HS-5 (cell line): ENCODE results near the gene SIPA1L3.

Experiments
- DNase-seq: peaks from one replicate; pipeline ENCODE4 v3.0.0-alpha.2; 2012; ENCODE audit warnings: low read depth

The SIPA1L3 gene

DNA sequence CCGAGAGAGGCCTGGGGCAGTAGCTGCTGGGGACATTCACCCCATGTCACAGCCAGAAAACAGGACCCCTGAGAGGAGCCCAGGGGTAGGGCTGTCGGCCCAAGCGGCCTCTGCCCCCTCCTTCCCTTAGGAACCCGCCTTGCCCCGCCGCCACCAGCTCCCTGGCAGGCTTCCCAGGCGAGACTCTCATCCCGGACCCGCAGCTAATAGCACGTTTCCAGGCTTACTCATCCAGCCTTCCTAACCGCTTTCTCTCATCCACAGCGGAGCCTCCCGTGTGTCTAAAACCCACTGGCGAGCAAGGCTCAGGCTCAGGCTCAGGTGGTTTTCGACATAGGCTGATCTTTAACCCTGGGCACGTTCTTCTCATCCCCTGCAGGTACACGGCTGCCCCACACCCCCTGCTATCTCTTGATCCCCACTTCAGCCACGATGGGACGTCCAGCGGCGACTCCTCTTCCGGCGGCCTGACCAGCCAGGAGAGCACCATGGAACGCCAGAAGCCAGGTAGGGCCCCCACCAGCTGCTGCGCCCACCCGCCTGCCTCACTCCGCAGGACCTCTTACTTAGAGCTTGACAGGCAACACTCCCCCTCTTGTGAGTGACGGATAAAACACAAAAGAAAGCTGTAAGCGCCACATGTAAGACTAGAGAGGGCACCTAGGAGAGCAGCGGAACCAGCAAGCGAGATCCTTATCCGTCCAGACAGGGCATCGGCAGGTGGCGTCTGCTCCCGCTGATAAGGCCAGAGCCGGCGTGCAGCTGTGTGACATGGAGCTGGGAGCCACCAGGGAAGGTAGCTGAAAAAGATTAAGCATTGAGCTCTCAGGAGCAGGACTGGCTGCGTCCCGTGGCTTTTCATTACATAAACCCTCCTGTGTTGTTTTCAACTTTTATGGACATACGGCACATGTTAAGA, 245.7 kb downstream of the SIPA1L3 start:
- DNase-seq: no peak

DNA sequence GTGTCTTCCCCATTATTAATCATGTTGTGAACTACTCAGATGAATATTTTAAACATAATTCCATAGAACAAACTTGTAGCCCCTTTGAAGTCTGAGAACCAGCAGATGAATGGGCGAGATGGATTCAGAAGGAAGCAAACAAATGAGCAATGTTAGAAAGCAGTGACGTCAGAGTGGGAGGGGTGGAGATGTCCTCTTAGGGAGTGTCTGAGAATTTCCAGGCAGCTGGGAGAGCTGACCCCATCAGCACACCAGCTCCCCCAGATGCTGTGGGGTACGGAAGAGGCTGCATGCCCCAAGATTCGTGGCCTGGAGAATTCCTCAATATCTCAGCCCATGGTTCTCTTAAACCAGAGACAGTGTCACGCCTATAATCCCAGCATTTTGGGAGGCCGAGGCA, 248.4 kb downstream of the SIPA1L3 start:
- no peak for DNase-seq

DNA sequence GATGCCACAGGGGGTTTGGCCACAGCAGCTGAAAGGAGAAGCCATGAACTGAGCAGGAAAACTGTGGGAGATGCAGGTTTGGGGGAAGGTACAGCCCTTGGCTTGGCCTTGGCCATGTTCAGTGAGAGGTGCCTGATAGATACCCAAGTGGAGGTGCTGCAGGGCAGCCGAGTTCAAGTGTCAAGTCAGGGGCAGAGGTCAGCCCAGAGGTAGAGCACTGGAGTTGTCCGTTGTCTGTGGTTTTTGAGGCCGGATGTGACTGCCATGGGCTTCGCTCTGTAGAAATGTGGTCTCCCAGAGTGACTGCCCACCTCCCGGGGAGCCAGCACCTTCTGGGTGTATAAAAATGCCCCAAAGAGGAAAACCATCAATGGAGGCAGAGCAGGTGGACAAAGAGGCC, 251.7 kb downstream of the SIPA1L3 start:
- DNase-seq: no peak

DNA sequence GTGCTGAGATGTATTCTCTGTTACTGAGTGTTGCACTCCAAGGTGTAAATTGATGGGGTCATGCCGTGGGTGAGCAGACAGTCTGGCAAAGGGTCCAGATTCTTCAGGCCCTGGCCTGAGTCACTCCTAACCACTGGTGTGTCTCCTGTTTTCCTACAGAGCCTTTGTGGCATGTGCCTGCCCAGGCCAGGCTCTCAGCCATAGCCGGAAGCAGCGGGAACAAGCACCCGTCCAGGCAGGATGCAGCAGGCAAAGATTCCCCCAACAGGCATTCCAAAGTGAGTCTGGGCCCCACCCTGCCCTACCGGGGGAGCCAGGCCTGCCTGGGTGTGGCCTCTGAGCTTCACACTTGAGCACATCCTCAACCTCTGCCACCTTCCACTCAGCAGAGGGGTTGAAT, 255.1 kb downstream of the SIPA1L3 start:
- DNase-seq: no peak

DNA sequence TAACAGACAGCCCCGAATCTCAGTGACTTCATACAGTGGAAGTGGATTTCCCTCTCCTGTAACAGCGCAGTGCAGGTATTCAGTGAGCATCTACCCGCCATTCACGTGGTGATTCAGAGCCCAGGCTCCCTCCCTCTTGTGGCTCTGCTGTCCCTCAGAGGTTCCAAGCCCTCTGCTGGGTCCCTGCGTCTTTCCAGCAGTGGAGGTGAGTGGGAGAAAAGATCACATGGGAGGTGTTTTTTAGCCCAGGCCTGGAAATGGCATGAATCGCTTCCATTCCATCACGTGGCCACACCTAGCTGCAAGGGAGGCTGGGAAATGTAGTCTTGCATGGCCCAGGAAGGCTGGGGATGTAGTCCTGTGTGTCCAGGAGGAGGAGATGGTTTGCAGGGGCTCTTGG, 255.6 kb downstream of the SIPA1L3 start:
- DNase-seq: no peak

DNA sequence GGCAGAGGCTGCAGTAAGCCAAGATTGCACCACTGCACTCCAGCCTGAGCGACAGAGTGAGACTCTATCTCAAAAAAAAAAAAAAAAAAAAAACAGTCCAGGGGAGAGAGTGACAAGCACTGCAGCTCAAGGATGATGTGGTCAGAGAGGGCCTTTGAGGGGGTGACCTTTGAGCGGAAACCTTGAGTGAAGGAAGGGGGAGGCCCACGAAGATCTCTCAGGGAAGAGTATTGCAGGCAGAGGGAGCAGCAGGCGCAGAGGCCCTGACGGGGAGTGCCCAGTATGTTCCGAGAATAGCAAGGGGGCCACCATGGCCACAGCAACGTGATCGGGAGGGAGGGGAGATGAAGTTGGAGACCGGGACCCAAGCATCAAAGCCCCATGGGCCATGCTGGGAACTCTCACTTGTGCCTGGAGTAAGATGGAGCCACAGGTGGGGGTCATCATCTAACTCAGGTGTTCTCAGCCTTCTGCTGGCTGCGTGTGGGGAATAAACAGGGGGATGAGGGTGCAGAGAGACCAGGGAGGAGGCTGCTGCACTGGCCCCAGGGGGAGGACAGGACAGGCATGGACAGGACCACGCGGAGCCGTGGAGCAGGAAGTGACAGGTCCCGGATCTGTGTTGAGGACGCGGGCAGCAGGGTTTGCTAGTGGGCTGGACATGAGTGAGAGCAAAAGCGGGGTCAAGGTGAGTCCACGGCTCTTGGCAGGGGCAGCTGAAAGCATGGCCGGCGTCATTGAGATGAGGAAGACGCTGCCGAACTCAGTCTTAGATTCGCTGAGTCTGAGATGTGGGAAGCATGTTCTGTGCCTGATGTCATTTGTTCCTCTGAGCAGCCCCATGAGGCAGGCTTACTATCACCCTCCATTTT, 256.6 kb downstream of the SIPA1L3 start:
- DNase-seq: no peak

DNA sequence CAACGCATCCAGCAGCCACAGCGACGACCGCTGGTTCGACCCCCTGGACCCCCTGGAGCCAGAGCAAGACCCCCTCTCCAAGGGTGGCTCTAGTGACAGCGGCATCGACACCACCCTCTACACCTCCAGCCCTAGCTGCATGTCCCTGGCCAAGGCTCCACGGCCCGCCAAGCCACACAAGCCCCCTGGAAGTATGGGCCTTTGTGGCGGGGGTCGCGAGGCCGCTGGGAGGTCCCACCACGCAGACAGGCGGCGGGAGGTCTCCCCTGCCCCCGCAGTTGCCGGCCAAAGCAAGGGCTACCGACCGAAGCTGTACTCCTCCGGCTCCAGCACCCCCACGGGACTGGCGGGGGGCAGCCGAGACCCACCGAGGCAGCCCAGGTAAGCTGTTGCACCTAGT, 257.5 kb downstream of the SIPA1L3 start:
- DNase-seq: no peak

DNA sequence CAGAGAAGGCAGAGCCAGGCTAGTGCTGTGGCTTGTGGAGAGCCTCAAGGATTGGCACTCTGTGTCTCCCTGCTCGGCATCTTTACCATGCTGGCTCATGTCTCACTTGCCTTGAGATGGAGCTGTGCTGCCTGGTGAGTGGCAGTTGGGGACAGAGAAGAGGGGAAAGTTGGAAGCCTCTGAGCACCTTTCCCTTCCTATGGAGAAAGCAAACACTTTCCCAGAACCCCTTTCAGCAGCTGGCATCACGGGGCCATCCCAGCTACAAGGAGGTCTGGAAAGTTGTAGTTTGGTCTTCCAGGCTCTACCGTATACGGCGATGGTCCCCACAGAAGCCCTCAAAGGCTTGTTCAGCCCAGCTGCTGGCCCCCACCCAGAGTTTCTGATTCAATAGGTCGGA, 258.3 kb downstream of the SIPA1L3 start:
- DNase-seq: no peak

DNA sequence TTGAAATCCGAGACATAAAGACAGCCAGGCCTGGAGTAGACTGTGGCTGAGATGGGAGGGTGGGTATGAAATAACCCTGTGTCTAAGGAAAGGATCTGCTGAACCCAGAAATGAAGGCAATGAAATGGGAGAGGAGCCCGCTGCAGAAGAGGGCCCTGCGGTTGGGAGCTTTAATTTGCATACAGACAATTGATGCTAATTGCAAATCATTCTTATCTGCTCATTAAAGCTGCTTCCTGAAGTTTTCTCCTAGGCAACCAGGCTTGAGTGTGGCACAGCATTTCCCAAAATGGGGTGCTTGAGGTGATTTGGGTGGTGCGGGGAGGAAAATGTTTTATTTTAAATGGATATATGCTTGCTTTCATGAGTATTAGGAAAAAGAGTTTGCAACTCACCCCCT, 261.6 kb downstream of the SIPA1L3 start:
- no peak for DNase-seq

DNA sequence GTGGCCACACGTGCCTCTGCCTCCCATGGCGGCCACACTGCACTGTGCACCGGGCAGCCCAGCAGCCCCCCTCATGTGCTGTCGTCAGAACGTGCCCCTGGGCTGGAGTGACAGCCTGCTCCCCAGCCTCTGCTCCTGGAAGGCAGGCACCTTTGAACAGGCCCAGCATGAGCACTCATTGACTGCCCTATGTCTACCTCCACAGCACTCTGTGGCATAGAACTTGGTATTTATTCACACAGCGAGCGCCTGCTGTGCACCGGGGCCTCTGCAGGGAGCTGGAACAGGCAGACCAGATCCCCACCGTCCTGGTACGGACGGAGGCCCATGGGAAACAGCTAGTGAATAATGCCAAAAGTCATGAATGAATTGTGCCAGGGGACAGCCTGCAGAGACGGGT, 263.3 kb downstream of the SIPA1L3 start:
- DNase-seq: no peak

DNA sequence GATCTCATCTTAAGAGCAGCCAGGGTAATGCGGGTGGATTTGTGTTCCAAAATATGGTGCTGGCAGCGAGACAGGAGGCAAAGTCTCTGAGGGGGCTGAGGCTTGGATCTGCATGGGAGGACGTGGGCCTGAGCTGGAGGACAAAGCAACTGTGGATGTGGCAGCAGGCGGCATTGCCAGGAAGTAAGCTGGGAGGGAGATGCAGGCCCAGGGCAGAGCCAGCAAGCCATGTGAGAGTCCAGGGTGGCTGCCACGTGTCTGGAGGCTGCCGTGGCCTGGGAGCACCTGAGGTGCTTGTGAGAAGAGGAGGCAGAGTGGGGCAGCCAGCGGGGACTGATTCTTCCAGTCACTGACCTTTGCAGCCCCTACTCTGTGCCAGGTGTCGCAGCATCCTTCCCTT, 265.0 kb downstream of the SIPA1L3 start:
- DNase-seq: no peak

DNA sequence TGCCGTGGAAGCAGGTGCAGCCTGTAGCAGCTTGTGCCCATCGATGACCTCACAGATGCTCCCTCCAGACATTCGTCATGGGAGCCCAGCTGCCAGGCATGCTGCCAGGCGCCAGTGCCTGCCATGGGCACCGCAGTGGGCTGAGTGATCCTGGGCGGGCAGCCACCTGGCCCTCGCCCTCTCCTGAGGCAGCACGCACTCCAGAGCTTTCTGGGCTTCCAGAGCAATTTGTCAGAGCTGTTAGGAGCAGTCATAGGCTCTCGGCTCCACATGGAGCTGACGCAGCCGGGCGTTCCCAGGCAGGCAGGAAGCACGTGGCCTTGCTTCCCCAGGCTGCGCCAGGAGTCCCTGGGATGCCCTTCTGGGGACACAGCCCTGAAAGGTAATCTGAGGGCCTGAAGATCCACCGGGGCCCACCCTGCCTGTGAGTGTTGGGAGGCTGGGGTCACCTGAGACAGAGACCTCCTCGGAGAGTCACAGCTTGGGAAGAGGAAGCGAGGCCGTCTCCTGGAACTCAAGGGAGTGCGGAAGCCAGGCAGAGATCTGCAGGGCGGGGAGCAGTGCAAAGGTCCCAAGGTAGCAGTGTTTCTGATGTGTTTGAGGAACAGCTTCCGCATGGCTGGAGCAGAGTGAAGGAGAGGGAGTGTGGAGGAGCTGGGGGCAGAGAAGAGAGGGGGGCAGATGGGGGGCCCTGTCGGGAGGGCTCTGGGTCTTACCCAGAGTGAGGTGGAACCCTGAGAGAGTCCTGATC, 266.5 kb downstream of the SIPA1L3 start:
- no peak for DNase-seq

DNA sequence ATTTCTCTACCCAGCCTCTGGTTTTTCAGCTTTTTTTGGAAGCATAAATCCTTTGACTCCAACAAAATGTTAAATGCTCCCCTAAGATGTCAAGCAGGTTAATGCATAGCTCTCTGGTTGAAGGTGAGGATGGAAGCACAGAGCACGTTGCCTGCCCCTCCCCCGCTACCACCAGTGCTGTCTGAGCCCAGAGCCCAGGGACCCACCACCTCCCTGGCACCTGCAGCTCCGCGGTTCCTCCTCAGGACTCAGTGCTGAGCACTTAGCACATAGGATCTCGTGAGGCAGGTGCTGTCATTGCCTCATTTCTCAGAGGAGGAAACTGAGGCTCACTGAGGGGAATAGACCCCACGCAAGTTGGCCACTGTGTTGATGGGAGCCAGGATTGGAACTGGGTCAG, 268.4 kb downstream of the SIPA1L3 start:
- no peak for DNase-seq

DNA sequence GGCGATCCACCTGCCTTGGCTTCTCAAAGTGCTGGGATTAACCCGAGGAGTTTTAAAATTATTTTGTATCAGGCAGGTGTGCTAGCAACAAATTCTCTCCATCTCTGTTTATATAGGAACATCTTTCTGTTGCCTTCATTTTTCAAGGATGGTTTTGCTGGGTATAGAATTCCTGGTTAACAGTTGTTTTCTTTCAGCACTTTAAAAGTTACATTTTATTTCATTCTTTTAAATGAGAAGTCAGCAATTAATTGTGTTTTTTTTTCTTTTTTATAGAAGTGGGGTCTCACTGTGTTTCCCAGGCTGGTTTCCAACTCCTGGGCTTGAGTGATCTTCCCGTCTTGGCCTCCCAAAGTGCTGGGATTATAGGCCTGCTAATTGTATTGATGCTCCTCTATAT, 273.1 kb downstream of the SIPA1L3 start:
- no peak for DNase-seq

DNA sequence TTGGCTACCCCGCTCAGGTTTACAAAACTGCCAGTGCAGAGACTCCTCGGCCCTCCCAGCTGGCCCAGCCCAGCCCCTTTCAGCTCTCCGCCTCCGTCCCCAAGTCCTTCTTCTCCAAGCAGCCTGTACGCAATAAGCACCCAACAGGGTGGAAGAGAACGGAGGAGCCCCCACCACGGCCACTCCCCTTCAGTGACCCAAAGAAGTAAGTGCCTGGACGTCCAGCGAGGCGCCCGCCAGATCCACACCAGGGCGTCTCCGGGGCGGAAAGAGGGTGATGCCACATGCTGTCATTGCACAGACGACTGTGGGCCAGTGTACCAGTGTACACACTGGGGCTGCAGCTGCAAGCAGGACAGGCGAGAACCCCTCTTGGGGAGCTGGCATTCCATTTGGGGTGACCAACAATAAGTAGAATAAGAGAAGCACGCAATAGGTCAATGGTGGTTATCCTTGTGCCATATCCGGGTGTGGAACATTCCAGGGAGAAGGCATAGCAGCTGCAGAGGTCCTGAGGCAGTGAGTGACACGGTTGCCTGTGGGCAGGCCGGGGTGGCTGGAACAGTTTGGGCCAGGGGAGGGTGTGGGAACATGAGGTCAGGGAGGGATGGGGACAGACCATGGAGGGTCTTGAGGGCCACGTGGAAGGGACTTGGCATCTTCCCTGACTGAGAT, 275.7 kb downstream of the SIPA1L3 start:
- DNase-seq: no peak

DNA sequence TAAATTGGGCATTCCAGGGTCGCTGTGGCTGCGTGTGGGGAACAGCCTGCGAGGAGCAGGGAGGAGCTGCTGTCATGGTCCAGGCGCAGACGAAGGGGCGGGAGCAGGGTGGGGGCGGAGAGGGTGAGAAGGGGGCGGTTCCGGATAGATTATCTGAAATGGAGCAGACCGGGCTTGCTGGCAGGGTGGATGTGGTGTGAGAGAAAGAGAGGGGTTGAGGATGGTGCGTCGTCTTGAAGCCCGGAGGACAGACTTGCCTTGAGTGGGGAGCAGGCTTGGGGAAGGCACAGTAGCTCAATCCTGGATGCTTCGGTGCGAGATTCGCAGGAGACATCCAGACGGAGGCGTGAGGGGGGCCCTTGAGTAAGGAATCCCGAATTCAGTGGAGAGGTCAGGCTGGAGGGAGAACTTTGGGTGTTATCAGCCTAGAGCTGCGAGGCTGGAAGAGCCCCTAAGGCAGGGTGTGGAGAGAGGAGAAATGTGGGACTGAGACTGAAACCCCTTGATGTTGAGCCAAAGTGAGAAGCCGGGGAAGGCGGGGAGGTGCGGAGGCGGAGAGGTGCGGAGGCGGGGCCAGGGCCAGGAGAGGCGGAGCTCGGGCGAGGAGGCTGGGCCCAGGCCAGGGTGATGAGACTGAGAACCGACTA, 276.4 kb downstream of the SIPA1L3 start:
- DNase-seq: no peak

DNA sequence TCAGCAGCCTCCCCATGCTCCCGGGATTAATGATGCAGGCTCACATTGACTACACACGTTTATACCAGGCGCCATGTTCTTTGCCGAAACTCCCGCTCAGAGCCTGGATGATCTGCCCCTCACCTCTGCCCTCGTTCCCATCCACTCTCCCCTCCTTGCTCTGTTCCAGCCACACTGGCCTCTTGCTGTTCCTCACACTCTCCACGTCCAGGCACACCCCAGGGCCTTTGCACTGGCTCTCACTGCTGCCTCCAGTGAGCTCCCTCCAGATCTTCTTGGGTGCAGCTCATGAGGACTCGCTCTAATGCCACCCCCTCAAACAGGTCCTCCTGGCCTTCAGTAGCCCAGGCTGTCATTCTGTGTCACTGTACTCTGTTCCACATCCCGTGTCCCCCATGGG, 277.8 kb downstream of the SIPA1L3 start:
- no peak for DNase-seq

DNA sequence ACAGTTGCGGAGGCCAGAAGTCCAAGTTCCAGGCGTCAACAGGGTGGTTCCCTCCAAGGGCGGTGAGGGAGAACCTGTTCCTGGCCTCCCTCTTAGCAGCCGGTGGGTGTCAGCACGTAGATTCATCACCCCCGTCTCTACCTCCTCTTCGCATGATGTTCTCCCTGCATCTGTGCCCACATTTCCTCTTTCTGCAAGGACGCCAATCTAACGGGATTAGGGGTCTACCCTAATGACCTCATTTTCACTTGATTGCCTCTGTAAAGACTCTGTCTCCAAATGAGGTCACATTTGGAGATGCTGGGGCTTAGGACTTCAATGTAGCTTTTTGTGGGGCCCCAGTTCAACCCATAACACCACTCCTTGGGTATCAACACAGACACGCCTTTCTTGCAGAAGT, 278.6 kb downstream of the SIPA1L3 start:
- DNase-seq: no peak

DNA sequence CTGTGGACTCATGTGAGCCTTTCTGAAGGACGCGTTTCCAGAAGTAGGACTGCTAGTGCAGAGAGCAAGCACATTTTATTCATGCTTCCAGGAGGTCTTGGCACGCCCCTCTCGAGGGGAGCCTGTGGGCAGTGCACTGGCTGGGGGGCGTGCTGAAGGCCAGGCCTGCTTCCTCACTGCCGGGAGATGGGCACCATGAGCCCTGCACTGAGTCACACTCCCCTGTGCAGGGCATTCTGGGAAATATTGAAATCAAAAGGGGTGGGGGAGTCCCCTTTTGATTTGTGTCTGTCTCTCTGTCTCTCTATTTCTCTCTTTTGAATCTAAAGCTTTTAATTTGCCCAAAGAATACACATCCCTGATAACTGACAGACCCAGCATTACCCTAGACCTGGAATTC, 283.1 kb downstream of the SIPA1L3 start:
- DNase-seq: no peak

DNA sequence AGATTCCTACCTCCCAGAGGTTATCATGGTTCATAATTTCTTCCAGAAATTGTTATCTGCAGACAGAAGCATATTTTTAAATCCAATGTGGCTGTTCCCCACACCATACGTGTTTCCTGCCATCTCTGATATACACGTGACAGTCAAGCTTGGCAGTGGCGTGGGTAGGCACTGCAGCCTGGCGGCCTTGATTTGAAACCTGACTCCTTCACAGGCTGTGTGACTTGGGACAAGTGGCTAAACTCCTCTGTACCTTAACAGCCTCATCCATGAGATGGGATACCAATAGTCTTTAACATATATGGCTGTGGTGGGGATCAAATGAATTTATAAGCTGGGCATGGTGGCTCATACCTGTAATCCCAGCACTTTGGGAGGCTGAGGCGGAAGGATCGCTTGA, 283.8 kb downstream of the SIPA1L3 start:
- no peak for DNase-seq

DNA sequence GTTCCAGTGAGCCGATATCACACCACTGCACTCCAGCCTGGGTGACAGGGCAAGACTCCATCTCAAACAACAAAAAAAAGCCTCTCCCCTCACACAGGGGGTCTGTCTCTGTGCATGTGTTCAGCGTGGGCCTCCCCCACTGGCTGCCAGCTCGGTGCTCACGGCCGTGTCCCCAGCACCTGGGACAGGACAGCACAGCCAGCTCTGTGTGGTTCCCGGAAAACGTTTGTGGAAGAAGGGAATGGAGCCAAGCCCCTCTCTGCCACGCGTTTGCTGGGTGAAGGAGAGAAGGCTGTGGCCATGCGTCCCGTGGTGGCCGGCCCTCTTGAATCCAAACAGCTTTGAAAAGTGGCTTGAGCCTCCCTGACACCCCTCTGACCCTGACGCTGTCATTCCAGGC, 284.7 kb downstream of the SIPA1L3 start:
- no peak for DNase-seq
